ENCODE measurements around the gene NTRK1.
A peak's percentile ranks its signal among the peaks of the same experiment; 100 is the strongest.

Gene NTRK1

DNA sequence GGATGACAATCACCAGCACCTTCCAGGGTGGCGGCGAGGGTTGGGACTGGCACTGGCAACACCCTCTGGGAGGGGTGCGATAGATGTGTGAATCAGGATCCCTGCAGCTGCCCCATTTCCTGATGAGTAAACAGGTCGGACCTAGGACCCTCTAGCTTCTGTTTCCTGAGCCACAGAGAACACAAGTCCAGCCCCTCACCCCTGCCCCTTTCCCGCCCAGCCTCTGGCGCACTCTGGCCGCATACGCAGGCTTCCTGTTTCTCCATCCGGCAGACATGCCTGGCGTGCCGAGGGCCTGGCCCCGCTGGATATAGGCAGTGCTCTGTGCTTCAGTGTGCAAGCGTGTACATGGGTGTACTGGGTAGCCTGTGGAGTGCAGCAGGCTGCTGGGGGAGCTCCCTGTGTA, 37.5 kb downstream of the NTRK1 start:
- DNase-seq (ENCODE audit: low read depth) = peak; percentile 38

DNA sequence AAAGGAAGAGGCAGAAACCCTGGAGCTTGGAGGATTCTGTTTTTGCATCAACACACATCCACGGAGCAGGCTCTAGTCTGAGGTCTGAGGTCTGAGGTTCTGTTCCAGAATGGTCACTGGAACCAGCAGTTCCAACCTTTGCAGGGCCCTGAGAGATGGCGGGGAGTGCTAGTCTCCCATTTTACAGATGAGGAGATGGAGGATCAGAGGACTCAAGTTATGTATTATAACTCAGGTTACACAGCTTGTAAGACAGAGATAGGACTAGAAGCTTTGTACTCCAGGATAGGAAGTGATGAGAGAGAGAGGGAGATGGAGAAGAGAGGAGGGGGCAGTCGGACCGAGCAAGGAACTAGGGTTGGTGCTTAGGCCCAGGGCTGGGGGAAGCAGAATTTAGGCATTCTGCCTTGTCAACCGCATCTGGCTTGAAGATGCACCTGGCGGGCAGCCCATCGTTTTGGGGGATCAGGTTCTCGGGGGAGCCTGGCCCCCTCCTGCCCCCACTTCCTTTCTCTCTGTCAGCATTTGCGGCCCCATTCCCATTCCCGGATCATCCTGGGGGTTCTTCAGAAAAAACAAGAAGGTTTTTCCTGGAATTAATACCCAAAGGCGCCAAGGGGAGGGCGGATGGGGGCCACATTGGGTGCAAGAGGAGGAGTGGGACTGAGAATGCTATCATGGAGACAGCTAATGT, 38.5 kb downstream of the NTRK1 start:
- DNase-seq (ENCODE audit: low read depth) = no peak

DNA sequence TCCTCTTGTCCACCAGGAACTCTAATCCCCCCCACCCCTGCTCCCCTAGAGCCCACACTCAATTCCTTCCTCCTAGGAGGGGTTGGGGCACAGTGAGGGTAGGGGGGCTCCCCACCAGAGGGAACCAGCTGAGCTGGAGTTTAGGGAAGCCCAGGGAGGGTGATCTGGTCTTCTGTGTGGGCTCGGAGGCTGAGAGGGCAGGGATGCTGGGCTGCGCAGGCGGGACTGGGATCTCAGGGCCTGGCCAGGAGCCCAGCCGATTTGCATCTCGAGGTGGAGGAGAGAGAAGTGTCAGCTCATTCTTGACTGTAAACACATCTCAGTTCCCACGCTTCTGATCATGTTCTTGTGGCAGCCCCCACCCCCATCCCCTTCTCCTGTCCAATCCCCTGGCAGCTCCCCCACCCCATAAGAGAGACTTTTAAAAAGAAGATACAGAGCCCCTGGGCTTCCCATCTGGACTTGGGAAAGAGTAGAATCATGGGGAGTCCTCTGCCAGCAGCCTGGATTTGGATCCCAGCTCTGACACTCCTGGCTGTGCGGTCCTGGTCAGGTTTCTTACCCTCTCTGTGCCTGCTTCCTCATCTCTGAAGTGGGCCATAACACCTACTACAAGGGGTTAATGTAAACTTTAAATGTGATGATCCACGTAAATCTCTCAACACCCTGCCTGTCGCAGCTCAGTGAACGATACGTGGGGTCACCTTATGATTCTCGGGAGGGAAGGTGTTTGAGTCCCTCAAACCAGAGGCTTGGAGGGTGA, 39.5 kb downstream of the NTRK1 start:
- DNase-seq (ENCODE audit: low read depth) = no peak

DNA sequence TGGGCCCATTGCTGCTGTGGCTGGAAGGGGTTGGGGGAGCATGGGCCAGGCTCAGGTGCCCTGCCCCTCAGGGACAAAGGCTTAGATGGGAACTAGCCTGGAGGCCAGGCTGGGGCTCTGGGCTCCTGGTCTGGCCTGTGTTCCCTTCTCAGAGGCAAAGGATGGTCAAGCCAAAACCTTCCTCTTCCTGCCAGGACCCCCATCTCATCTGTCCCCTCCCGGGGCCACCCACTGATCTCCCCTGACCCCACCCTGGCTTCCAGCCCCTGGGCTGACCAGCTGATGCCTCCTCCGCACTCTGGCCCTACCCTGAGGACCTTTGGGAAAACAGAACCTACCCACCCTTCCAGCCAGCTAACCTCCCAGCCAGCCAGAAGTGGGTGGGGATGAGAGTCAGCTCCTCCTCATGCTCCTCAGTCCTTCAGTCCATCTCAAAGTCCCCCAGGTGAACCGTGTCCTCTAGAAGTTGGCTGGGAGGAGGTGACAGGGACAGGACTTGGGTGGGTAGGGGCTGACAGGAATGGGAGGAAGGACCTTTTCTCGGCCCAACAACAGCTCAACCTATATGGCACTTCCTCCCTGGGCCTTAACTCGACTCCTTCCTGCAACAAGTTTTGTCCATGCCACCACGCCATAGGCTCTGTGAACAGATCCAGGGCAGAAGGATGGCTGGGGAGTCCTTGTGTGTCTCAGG, 40.4 kb downstream of the NTRK1 start:
- DNase-seq (ENCODE audit: low read depth) = no peak

DNA sequence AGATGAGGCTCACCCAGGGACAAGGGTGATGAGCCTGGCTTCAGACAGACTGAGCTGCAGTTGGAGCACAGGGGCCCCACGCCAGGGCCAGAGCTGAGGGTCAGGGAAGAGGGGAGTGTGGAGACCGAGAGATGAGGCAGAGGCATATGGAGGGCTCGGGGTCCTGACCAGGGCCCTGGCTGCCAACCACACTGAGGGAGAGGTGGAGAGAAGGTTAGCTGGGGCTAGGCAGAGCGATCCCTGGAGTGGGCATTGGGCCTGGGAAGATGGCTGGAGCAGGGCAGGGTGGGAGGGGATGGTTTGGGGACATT, 40.9 kb downstream of the NTRK1 start:
- no peak for DNase-seq (ENCODE audit: low read depth)

DNA sequence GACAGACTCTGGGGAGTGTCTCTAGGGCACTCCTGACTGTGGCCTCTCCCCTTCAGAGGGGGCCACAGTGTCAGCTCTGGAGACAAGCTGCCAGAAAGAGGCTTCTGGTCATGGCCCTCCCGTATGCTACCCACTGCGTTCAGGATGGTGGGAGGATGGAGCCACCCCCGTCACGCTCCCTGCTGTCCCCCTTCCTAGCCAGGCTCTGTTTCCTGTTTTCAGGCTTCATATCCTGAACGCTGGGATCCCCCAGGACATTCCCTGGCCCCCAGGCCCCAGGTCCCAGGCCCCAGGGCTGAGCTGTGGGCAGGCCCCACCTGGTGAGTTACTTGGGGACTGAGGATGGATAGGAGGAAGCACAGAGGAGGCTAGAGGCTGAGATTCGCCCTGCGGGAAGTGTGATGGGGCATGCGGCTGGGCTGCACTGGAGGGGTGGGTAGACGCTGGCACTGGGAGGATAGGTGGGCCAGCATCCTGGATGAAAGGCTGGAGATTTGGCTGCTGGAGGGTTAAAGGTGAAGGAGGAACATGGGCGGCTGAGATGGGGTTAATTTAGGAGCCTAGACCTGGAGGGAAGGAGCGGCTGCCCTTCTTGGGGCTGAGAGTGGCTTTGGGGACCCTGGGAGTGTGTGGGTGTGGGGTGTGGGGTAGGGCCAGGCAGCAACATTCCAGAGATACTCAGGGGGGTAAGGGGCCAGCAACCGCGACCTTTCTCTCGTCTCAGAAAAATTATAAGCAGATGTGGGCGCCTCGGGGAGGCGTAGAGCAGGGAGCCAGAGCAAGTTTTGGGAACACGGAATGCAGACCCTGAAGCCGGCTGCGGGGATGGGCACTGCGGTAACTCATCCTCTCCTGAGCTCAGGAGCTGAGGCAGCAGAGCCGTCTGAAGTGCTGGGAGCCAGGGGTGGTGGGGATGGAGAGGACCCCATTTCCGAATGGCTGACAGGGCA, 41.6 kb downstream of the NTRK1 start:
- no peak for DNase-seq (ENCODE audit: low read depth)

DNA sequence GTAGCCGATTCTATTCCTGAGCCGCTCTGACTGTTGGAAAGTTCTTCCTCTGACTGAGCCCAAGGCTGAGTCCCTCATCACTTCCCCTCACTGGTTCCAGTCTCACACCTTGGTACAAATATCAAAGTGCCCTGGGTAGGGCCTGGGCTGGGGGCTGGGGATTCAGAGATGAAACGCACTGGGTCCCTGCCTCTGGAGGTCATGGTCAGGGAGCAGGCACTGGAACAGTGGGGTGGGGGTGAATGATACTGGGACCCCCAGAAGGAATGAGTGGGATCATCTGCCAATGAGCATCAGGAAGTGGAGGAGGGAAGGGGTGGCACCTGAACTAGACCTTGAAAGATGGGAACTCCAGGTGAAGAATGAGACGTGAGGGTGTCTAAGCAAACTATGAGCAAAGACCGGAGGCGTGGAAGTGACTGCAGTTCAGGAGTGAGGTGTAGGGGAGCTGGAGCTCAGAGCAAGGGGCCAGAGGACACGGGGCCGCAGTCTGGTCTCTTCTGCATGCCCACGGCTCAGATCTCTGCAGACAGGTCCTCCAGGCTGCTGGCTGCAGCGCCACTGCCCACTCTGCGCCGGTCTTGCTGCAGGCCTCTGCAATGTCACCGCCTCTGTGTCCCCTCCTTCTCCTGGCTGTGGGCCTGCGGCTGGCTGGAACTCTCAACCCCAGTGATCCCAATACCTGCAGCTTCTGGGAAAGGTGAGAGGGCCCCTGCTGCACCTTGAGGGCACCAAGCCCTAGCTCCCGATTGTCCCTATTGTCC, 42.8 kb downstream of the NTRK1 start:
- no peak for DNase-seq (ENCODE audit: low read depth)

DNA sequence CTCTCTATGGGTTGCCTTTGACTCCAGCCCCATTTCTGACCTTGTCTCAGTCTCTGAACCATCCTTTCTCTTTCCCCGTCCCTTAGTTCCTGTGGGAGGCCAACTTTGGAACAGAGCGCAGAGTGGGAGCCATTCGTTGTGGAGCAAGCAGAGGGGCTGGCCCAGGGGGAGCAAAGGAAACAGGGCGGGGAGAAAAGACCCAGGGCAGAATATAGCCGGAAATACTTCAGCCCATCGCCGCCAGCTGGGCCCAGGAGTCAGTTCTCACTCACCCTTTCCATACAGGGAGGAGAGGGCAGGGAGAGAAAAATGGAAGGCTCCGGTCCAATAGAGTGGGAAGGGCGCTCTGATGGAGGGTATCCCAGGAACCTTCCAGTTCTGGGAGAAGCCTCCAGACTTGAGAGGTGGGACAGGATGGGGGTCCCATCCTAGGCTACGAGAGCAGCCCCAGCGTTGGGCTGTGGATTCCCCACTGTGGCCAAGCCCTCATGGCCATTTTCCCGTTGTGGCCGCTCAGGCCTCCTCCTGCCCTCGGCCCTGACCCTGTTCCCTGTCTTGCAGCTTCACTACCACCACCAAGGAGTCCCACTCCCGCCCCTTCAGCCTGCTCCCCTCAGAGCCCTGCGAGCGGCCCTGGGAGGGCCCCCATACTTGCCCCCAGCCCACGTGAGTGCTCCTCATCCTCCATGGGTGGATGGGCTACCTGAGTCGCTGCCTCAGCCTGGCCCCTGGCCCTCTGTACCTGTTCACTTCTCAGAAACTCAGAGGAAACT, 43.7 kb downstream of the NTRK1 start:
- no peak for DNase-seq (ENCODE audit: low read depth)

DNA sequence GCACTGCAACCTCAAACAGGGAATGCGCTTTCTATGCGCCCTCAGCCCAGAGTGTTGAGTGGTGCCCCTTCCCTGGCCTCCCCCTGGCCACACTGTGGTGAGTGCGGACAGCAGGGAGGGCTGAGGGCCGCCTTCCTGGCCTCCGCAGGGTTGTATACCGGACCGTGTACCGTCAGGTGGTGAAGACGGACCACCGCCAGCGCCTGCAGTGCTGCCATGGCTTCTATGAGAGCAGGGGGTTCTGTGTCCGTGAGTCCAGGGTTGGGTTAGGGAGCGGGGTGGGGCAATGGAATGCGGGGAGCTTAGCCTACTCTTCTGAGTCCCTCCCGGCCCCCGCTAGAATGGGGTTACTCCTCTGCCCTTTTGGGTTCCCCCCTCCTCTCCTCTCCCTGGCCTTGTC, 44.5 kb downstream of the NTRK1 start:
- DNase-seq (ENCODE audit: low read depth) = no peak

DNA sequence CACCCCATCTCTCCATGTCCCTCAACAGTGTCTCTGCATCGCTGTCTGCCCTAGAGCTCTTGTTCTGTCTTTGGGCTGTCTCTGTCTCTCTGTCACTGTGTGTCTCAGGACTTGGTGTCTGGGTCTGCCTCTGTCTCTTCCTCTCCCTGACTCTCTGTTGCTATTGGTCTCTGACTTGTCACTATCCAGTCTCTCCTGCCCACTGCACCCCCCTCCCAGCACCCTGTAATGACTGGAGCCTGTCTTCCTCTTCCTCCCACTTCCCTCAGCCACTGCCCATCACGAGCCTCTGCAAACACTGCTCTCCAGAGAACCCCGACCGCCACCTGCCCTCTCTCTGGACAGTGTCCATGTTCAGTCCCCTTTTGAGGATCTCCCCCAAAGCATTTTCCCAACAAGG, 45.0 kb downstream of the NTRK1 start:
- no peak for DNase-seq (ENCODE audit: low read depth)

DNA sequence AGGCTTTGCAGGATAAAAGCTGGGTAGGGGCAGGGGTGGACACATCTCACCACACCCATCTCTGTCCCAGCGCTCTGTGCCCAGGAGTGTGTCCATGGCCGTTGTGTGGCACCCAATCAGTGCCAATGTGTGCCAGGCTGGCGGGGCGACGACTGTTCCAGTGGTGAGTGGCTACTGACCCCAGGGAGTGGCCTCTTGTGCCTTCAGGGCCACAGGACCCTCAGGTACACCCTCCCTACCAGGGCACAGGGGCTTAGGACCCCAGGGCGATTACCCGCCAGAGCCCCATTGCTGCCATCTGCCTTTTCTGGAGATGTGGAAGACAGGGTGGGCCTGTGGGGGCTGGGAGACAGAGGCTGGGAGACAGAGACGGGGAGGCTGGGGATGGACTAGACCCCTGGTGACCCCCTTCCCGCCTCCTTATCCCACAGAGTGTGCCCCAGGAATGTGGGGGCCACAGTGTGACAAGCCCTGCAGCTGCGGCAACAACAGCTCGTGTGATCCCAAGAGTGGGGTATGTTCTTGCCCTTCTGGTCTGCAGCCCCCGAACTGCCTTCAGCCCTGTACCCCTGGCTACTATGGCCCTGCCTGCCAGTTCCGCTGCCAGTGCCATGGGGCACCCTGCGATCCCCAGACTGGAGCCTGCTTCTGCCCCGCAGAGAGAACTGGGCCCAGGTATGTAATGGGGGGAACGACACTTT, 45.7 kb downstream of the NTRK1 start:
- DNase-seq (ENCODE audit: low read depth) = no peak

DNA sequence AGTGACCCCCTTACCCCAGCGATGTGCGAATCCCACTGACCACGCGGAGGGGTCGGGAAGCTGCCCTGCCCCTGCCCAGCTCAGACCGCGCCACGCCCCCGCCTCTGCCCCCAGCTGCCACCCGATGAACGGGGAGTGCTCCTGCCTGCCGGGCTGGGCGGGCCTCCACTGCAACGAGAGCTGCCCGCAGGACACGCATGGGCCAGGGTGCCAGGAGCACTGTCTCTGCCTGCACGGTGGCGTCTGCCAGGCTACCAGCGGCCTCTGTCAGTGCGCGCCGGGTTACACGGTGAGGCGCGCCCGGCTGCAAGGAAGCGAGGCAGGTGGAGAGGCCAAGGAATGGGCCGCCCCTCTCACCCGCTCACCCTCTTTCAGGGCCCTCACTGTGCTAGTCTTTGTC, 47.9 kb downstream of the NTRK1 start:
- DNase-seq (ENCODE audit: low read depth) = no peak

DNA sequence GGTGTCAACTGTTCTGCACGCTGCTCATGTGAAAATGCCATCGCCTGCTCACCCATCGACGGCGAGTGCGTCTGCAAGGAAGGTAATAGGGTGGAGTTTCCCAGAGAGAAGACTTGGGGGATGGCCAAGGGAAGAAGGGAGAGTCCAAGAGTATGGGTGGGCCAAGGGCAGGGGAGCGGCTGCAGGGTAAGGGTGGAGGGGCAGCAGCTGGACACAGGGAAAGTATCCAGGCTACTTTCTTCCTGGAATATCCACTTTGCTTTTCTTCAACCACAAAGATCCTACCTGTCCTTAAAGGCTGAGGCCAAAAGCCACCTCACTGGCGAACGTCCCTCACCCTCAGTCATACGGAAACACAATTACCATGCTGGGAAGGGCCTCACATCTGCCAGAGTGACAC, 48.3 kb downstream of the NTRK1 start:
- no peak for DNase-seq (ENCODE audit: low read depth)

DNA sequence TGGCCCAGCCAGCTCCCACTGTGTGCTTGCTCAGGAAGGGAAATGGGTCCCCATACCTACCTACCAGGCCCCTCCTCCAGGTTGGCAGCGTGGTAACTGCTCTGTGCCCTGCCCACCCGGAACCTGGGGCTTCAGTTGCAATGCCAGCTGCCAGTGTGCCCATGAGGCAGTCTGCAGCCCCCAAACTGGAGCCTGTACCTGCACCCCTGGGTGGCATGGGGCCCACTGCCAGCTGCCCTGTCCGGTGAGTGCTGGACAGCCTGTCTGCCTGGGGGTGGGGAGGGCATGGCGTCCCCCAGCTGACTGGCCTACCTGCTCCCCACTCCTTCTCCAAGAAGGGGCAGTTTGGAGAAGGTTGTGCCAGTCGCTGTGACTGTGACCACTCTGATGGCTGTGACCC, 49.0 kb downstream of the NTRK1 start:
- no peak for DNase-seq (ENCODE audit: low read depth)

DNA sequence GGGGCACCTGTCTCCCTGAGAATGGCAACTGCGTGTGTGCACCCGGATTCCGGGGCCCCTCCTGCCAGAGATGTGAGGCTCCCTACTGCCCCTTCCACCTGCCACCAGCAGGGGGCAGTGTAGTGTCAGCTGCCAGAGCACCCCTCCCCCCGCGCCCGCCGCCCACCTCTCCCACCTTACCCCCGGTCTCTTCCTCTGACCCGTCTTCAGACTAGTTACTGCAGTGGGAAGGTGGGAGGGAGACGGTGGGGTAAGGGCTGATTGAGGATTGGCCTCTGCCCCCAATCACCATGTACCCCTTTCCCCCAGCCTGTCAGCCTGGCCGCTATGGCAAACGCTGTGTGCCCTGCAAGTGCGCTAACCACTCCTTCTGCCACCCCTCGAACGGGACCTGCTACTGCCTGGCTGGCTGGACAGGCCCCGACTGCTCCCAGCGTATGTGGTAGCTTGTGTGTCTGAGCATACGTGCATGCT, 49.7 kb downstream of the NTRK1 start:
- DNase-seq (ENCODE audit: low read depth) = no peak

DNA sequence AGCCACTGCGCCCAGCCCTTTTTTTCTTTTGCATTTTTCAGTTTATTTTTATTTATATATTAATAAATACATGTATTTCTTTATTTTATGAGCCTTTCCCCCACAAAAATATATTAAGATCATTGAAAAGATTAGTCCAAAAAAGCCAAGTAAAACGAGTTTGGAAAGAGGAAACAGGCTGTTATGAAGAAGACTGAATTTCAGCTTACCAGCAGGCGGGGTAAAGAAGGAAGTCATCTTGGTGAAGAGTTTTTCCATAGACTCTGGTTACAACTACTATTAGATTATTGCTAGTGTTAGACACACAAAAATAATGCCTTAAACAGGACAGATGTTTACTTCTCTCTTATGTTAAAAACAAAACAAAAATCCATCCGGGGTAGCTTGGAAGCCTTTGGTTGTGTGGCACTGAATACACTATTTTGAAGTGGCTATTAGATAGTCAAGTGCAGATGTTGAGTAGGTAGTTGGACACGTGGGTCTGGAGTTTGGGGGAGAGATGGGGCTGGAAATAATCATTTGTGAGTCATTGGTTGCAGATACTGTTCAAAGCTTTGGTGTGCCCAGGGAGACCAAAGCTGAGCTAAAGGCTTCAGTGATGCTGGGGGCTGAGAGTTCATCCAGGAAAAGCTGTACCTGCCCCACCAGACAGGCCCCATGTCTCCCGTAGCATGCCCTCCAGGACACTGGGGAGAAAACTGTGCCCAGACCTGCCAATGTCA, 51.1 kb downstream of the NTRK1 start:
- DNase-seq (ENCODE audit: low read depth) = no peak

DNA sequence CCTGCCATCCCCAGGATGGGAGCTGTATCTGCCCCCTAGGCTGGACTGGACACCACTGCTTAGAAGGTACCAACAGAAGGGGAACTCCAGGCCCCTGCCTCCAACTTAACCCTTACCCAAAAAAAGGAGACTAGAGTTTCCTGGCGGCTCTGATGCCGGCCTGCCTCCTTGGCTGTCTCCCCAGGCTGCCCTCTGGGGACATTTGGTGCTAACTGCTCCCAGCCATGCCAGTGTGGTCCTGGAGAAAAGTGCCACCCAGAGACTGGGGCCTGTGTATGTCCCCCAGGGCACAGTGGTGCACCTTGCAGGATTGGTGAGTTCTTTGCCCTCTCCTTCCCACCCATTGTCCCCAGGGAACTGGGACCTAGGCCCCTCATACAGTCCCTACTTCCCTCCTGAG, 51.6 kb downstream of the NTRK1 start:
- no peak for DNase-seq (ENCODE audit: low read depth)

DNA sequence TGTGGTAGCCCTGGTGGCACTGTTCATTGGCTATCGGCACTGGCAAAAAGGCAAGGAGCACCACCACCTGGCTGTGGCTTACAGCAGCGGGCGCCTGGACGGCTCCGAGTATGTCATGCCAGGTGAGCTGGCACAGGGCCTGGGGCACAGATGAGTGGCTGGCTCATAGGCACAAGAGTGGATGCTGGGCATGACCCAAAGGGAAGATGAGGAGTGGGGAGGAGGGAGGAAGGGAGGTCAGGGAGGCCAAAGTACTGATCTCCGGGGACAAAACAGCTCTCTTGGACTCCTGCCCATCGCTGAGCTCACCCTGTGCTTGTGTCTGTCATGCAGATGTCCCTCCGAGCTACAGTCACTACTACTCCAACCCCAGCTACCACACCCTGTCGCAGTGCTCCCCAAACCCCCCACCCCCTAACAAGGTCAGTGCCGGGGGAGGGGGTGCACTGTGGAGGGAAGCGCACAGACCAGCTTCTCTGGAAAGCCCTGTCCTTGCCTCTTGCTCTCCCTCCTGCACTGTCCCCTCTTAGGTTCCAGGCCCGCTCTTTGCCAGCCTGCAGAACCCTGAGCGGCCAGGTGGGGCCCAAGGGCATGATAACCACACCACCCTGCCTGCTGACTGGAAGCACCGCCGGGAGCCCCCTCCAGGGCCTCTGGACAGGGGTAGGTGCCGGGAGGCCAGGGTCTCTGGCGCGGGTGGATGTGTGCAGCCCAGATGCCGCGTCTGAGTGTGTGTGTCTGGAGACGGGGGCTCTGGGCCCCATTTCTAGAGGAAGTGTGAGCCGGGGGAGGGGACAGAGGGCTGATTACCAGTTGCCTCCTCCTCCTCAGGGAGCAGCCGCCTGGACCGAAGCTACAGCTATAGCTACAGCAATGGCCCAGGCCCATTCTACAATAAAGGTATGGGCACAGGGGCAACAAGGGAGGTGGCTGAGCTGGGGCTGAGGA, 52.5 kb downstream of the NTRK1 start:
- no peak for DNase-seq (ENCODE audit: low read depth)
